Muscle of leg (tissue), 11 donors: ENCODE results near the gene PHYKPL. TPM values are rescaled to one million over a fixed set of nuclear protein-coding genes. Genes with fewer than 3 reads are reported as not detected.
"Not testable (repeated sequence)": the region's sequence is repeated elsewhere in the genome, so short reads cannot be mapped to it uniquely, and the experiment has no call there.

Experiments used
- DNase-seq: peaks from one replicate; pipeline ENCODE4 v3.0.0; 2013
- H3K27ac ChIP-seq: one replicate; pipeline ENCODE4 v1.5.1; 2013; ENCODE audit warnings: mild to moderate bottlenecking, low read length, control low read depth
- H3K27me3 ChIP-seq: one replicate; pipeline ENCODE4 v1.6.1; 2013; ENCODE audit warnings: low read length; ENCODE audit not compliant: control insufficient read depth, insufficient read depth
- H3K36me3 ChIP-seq: one replicate; pipeline ENCODE4 v1.6.1; 2013; ENCODE audit warnings: low read length; ENCODE audit not compliant: control insufficient read depth, insufficient read depth
- H3K4me1 ChIP-seq: one replicate; pipeline ENCODE4 v1.6.1; 2013; ENCODE audit warnings: low read length; ENCODE audit not compliant: control insufficient read depth, insufficient read depth
- H3K4me3 ChIP-seq: one replicate; pipeline ENCODE4 v1.5.1; 2013; ENCODE audit warnings: low read length, control low read depth
- H3K9me3 ChIP-seq: replicated peaks from 2 replicates; pipeline ENCODE4 v1.6.1; 2013; ENCODE audit warnings: low read depth, low read length; ENCODE audit not compliant: control insufficient read depth
- WGBS: methylation state at CpG from one replicate; pipeline ENCODE4 v1.1.5; 2013; ENCODE audit warnings: missing lambda C conversion rate; ENCODE audit not compliant: insufficient coverage; 5-methylcytosine and 5-hydroxymethylcytosine counted together
- polyA plus RNA-seq, 8 donors: library from polyadenylated mRNA; unstranded; fragments of 120-200 nt; gene quantifications; one replicate each; pipeline versions ENCODE4 v1.2.1 to v1.2.3, GENCODE V29; 2013; ENCODE audit warnings: inconsistent platforms in 1 of 8, low replicate concordance in 1 of 8; ENCODE audit not compliant: insufficient read length in 8 of 8, insufficient read depth in 1 of 8
- total RNA-seq: library from RNA; stranded (reverse); fragments of 120-200 nt; gene quantifications from one replicate; pipeline ENCODE4 v1.2.4, GENCODE V29; 2013

PHYKPL gene
- total and polyA plus RNA-seq, 9 donors, result 36.0 to 81.7 (median 45.3) TPM

DNA sequence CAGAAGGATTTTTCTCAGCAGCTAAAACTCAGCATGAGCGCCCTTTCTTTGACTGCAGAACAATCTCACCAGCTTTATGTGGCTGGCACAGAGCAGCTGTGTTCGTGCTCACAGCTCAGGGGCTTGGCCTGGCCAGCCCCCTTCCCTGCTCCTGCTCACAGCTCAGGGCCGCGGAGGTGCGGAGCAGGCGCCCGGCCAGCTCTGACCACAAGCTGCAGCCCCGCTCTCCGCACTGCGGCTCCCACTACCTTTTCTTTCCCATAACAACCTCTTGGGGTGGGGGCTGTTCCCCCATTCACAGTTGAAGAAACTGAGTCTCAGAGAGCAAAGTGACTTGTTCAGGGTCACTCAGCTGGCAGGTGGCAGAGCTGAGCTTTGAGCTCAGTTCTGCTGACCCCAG, 34.0 kb upstream of the PHYKPL start:
- H3K27ac ChIP-seq, result no peak overlapping the region
- H3K36me3 ChIP-seq, result no peaks in the 10 kb centered on the region
- 78% methylated on average over 8 of the region's 10 CpGs for WGBS

GRCh38 chr5:178265746-178266145, 33.1 kb upstream of the PHYKPL start:
- Histone ChIP-seq H3K27ac (no peak overlapping the region), H3K4me3 (no peak overlapping the region), H3K9me3 (no peaks in the 10 kb centered on the region), H3K36me3 (no peaks in the 10 kb centered on the region), H3K27me3 (peaks cover 8% of the 10 kb centered on the region), H3K4me1 (no peaks in the 10 kb centered on the region)
- DNase-seq, result no peak
- WGBS, result 100% methylated on average over 3 of the region's 7 CpGs

More for the DNA sequence above, 34.0 kb upstream of the PHYKPL start:
- H3K9me3 ChIP-seq, result no peaks in the 10 kb centered on the region
- DNase-seq, result no peak
- peaks cover 10% of the 10 kb centered on the region for H3K27me3 ChIP-seq
- no peak overlapping the region for H3K4me3 ChIP-seq
- no peaks in the 10 kb centered on the region for H3K4me1 ChIP-seq

DNA sequence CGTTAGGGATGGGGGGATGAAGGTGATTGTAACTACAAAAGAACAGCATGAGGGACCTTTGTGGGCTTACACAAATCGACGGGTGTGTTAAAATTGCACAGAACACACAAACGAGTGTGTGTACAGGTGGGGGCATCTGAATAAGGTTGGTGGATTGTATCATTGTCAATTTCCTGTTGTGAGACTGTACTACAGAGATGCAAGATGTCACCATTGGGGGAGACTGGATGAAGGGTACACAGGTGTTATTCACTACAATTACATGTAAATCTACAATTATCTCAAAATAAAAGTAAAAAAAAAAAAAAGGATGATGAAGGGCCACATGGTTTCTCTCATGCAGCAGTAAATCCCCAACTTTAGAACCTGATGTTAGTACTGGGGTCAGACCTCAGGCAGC, 31.4 kb upstream of the PHYKPL start:
- H3K4me3 ChIP-seq, result no peak overlapping the region
- no peak for DNase-seq
- no peaks in the 10 kb centered on the region for H3K27me3 ChIP-seq
- H3K36me3 ChIP-seq, result no peaks in the 10 kb centered on the region
- no peak overlapping the region for H3K27ac ChIP-seq
- 89% methylated on average over 4 of the region's 4 CpGs for WGBS
- no peaks in the 10 kb centered on the region for H3K9me3 ChIP-seq
- no peaks in the 10 kb centered on the region for H3K4me1 ChIP-seq

GRCh38 chr5:178261666-178262600, 29.3 kb upstream of the PHYKPL start:
- no peak for DNase-seq
- 82% methylated on average over 15 of the region's 19 CpGs for WGBS
- H3K4me1 ChIP-seq, result no peaks in the 10 kb centered on the region
- no peak overlapping the region for H3K4me3 ChIP-seq
- H3K27me3 ChIP-seq, result no peaks in the 10 kb centered on the region
- no peak overlapping the region for H3K27ac ChIP-seq
- no peaks in the 10 kb centered on the region for H3K36me3 ChIP-seq
- H3K9me3 ChIP-seq, result no peaks in the 10 kb centered on the region

DNA sequence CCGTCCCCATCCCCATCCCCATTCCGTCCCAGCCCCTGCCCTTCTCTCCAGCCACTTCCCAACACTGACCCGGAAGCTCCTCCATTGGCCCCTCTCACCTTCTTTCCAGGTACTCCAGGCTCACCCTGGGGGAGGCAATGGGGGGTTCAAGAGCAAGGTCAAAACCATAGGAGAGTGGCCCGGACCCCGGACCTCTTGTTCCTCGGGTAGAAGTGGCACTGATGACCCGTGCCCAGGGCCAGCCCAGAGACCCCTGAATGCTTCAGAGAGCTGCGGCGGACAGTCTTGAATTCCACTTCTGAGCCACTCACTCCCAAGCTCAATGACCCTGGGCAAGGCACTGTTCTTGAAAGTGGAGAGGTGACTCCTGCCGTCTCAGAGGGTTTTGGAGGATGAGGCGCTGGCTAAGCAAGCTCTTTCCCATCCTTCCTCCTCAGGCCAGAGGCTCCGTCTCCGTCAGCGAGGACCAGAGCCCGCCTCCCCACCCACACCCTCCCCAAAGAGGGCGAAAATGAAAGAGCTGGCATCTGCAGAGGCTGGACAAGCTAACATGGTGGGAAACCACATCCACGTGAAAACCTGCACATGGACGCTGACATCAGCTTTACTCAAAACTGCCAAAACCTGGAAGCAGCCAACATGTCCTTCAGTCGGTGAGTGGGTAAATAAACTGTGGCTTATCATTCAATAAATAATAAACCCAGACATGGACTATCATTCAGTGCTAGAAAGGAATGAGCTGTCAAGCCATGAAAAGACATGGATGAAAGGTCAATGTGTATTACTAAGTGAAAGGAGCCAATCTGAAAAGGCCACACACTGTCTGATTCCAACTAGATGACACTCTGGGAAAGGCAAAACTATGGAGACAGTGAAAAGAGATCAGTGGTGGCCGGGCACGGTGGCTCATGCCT, 27.3 kb upstream of the PHYKPL start:
- Histone ChIP-seq H3K27ac (no peak overlapping the region), H3K4me3 (no peak overlapping the region), H3K36me3 (no peaks in the 10 kb centered on the region), H3K4me1 (peaks cover 7% of the 10 kb centered on the region), H3K9me3 (no peaks in the 10 kb centered on the region), H3K27me3 (no peaks in the 10 kb centered on the region)
- DNase-seq, result no peak
- WGBS, result 60% methylated on average over 4 of the region's 21 CpGs

- H3K4me1 ChIP-seq, result peaks cover 7% of the 10 kb centered on the region
- no peak overlapping the region for H3K4me3 ChIP-seq
- H3K27ac ChIP-seq, result no peak overlapping the region
- H3K27me3 ChIP-seq, result no peaks in the 10 kb centered on the region
- no peaks in the 10 kb centered on the region for H3K9me3 ChIP-seq
- DNase-seq, result no peak
- WGBS, result 81% methylated on average over 3 of the region's 4 CpGs
- no peaks in the 10 kb centered on the region for H3K36me3 ChIP-seq
Observed at GRCh38 chr5:178257650-178258049, 25.0 kb upstream of the PHYKPL start.

GRCh38 chr5:178256746-178257145, 24.1 kb upstream of the PHYKPL start:
- Histone ChIP-seq H3K36me3 (no peaks in the 10 kb centered on the region), H3K9me3 (no peaks in the 10 kb centered on the region), H3K27ac (no peak overlapping the region), H3K4me3 (no peak overlapping the region), H3K27me3 (no peaks in the 10 kb centered on the region), H3K4me1 (peaks cover 9% of the 10 kb centered on the region)
- no peak for DNase-seq
- 60% methylated on average over 16 of the region's 19 CpGs for WGBS

DNA sequence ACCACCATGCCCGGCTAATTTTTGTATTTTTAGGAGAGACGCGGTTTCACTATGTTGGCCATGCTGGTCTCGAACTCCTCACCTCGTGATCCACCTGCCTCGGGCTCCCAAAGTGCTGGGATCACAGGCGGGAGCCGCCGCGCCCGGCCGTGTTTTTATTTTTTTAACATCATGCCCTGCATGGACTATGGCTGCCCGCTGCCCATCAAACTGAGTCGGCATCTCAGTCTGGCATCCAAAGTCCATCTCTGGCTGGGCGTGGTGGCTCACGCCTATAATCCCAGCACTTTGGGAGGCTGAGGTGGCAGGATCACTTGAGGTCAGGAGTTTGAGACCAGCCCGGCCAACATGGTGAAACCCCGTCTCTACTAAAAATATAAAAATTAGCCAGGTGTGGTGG, 21.0 kb upstream of the PHYKPL start:
- H3K27me3 ChIP-seq, H3K4me1 ChIP-seq, H3K9me3 ChIP-seq, DNase-seq, H3K36me3 ChIP-seq, H3K4me3 ChIP-seq, H3K27ac ChIP-seq: not testable (repeated sequence)
- 83% methylated on average over 10 of the region's 18 CpGs for whole genome bisulfite sequencing

GRCh38 chr5:178252258-178252657, 19.7 kb upstream of the PHYKPL start:
- Histone ChIP-seq H3K9me3 (no peaks in the 10 kb centered on the region), H3K4me1 (peaks cover 14% of the 10 kb centered on the region), H3K27me3 (peaks cover 2% of the 10 kb centered on the region), H3K4me3 (no peak overlapping the region), H3K36me3 (no peaks in the 10 kb centered on the region), H3K27ac (no peak overlapping the region)
- DNase-seq, result no peak
- WGBS, result 23% methylated on average over 5 of the region's 8 CpGs

- Histone ChIP-seq H3K4me1 (peaks cover 19% of the 10 kb centered on the region), H3K36me3 (no peaks in the 10 kb centered on the region), H3K9me3 (no peaks in the 10 kb centered on the region), H3K4me3 (no peak overlapping the region), H3K27me3 (peaks cover 2% of the 10 kb centered on the region), H3K27ac (no peak overlapping the region)
- DNase-seq, result no peak
- 43% methylated on average over 2 of the region's 6 CpGs for WGBS
Observed at GRCh38 chr5:178250263-178250662, 17.7 kb upstream of the PHYKPL start.
